ACHN (cell line): ENCODE results near the gene RBM28.
A peak's percentile ranks its signal among the peaks of the same experiment; 100 is the strongest.

Source experiments
- DNase-seq: peaks from one replicate; pipeline ENCODE4 v3.0.0-alpha.2; 2015
- in situ Hi-C: cut with HindIII; loops from 2 replicates; pipeline ENCODE4 v1.10.0; 2017; ENCODE audit warnings: low sequenced_read_pairs, low pct_ligation_motif_present, low pct_unique_long_range_greater_than_20kb

Gene RBM28

DNA sequence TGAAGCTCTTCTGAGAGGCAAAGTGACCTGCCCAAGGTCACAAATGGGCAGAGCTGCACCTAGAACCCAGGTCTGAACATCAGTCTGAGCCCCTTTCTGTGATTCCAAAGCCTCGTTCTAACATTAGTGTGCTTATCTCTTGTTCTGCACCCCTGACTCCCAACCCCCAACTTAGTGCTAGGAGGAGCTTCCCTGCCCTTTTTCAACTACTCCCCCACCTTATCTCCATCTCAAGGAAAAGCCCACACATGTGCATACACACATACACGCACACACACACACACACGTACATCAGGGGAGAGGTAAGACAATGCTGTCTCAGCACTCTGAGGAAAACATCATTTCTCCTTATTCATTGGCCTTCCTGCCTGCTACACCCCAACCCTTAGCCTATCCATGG lies 9.5 kb upstream of the RBM28 start:
- DNase-seq = no peak
- in situ Hi-C loops = no loop called here

- no peak for DNase-seq
- in situ Hi-C loops = no loop called here
These were observed 8.9 kb upstream of the RBM28 start for GRCh38 chr7:128352636-128353035.

- in situ Hi-C loops = no loop called here
- no peak for DNase-seq
These were observed 8.4 kb upstream of the RBM28 start for GRCh38 chr7:128352153-128352537.

DNA sequence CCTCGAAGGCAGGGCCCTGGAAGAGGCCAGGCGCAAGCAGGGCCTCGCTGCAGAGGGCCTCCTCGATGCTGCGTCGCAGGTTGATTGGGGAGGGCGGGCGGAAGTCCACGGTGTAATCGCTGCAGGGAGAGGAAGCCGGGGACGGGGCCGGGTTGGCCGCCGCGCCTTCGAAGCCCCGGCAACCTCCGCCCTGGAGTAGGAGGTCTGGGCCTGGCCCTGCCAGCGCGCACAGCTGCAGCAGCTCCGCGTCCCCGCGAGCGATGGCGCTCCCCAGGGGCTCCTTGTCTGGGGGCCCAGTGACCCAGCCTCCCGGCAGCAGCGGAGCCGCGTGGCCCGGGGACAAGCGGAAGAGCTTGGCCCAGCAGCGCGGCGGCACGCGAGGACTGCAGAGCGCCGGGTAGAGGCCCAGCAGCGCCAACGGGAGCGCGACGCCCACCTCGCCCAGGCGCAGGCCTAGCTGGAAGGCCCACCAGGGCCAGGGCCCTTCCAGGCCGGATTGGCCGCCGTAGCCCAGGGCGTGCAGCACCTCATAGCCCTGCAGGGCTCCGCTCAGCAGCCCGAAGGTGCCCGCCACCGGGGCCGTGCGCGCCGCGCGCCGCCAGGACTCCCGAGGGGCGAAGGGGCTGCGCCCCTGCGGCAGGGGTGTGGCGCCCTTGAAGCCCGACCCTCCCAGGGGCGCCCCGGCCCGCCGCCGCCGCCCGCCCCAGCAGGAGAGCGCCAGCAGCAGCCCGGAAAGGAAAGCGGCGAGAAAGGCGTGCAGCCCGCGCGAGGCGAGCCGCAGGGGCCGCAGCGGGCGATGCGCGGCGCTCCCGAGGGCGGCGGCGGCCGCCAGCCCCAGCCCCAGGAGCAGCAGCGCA lies 7.8 kb upstream of the RBM28 start:
- DNase-seq = no peak
- in situ Hi-C loops = no loop called here

GRCh38 chr7:128350708-128351295 lies 7.1 kb upstream of the RBM28 start:
- in situ Hi-C loops = no loop called here
- no peak for DNase-seq

- in situ Hi-C loops = no loop called here
- DNase-seq = no peak
These were observed 5.7 kb upstream of the RBM28 start for GRCh38 chr7:128349466-128349825.

DNA sequence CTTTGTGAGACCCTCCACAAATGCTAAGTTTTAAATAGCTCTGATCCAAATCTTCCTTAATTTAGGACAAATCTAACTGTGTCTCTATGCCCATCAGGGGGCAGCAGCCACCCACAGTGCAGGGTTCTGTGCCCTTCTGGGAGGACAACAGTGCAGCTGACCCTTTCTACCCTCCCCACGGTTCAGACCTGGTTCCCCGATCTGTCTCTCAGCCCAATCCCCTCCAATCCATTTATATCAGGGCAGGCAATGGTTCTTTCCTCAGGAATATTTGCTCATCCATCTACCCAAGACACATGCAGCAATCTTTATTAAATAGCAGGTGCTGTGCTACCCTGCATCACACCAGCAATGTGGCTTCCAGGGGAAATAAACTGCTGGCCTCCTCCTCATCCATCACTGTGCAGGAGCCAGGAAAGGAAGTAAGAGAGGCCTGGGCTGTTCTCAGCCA lies 4.0 kb upstream of the RBM28 start:
- peak; percentile 69 for DNase-seq

GRCh38 chr7:128344431-128344774 lies 695 bp upstream of the RBM28 start:
- in situ Hi-C loops = no loop called here
- DNase-seq = no peak

More for the DNA sequence above, 4.0 kb upstream of the RBM28 start:
- in situ Hi-C loops = no loop called here

DNA sequence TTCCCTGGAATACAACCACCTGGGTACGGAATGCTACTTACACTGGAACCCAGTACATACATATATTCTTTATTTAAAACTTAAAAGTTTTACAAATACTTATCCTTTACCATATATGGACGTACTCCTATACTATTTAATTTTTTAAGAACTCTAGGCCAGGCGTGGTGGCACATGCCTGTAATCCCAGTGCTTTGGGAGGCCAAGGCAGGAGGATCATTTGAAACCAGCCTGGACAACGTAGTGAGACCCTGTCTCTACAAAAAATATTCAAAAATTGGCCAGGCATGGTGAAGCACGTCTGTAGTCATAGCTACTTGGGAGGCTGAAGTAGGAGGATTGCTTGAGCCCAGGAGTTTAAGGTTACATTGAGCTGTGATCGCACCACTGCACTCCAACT lies 2.0 kb downstream of the RBM28 start:
- DNase-seq = no peak
- in situ Hi-C loops = no loop called here

DNA sequence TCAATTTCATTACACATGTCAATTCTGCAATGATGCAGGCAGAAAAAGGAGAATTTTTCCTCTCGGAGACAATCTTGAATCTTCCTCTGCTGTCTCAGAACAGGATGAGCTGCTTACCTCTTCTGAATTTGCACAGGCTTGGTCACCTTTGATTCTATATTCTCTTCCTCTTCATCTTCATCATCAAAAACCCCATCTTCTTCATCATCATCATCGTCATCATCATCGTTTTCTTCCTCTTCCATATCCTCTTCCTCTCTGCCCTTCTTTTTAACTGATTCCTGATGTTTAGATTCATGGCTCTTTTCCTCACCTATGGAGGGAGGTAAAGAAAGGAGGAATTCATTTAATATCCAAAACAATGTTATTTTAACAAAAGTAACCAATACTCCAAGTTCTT lies 8.0 kb downstream of the RBM28 start:
- in situ Hi-C loops = no loop called here
- no peak for DNase-seq

DNA sequence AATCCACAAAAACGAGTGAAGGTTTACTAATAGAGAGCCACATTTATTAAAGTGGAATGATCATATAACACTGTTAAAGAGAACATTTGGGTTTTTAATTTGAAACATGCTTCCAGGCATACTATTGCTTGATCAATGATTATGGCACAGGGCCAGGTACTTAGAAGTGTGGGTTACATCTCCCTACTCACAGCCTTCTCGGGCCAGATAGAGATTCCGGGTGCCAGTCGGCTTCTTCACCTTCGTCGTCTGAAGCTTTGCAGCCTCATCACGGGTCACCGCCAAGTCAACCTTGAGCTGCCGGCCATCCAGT lies 19.4 kb downstream of the RBM28 start:
- no peak for DNase-seq
- in situ Hi-C loops = no loop called here

- DNase-seq = no peak
- in situ Hi-C loops = no loop called here
These were observed 20.0 kb downstream of the RBM28 start for GRCh38 chr7:128323459-128324367.

GRCh38 chr7:128323040-128323439 lies 20.7 kb downstream of the RBM28 start:
- in situ Hi-C loops = no loop called here
- DNase-seq = no peak

DNA sequence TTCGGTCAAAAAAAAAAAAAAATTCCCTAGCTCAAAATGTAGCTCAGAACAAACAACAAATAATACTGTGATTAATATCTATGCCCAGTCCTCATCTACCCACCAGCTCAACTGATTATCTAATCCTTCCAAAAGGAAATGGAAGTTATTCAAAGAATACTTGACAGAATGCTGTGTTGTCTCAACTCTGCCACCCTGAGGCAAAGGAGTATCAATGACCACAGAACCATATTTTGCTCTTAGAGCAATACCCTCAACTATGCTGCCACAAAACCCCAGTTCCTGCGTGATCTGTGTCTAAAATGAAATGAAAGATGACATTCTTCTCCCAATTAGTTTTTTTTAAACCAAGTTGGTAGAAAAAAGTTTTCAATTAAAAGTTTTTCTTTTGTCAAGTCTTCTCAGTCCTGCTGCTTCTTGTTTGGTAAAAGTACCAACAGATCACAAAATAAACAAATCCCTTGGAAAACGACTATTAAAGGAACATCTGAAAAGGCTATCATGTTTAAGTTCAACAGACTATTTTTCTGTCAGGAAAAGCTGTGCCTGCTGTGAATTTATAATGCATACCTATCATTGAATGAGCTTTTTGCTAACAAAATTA lies 21.6 kb downstream of the RBM28 start:
- in situ Hi-C loops = no loop called here
- peak; percentile 54 for DNase-seq

- in situ Hi-C loops = no loop called here
- no peak for DNase-seq
These were observed 22.7 kb downstream of the RBM28 start for GRCh38 chr7:128321044-128321422.

DNA sequence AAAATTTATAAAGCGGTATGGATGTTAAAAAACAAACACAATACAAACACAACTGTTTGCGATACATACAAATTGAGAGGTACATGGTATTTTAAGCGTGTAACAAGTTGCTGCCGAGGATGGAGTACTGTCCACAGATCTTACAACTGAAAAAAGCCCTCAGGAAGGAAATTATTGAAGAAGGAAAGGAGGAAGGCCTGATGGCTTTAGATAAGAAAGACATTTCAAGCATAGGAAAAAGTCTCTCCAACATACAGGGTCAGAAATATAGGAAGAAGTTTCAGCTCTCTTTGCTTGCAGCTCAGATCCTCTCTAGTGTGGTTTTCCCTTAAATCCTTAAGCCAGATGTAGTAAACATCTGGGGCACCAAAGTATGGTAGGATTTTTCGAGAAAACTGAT lies 25.0 kb downstream of the RBM28 start:
- in situ Hi-C loops = no loop called here
- DNase-seq = no peak

GRCh38 chr7:128311013-128311412 lies 32.7 kb downstream of the RBM28 start:
- in situ Hi-C loops = no loop called here
- no peak for DNase-seq

- in situ Hi-C loops = no loop called here
- DNase-seq = no peak
These were observed 33.2 kb downstream of the RBM28 start for GRCh38 chr7:128310499-128310898.

DNA sequence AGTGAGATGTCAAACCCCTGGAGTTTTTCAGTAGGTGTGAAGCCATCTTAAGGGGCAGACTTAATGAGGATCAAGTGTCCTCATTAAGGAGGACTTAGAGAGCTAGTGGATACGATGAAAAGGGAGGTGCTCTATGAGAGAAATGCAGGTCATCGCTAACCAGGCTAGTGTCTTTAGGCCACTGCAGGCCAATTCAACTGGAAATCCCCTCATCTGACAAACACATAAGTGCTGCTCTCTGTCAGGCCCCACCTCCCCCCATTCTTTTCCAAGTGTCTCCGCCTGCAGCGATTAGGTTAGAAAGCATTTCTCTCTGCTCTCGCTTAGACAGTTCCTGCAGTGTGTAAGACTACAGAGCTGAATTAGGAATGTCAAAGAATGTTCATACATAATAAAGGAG lies 33.7 kb downstream of the RBM28 start:
- DNase-seq = no peak
- in situ Hi-C loops = no loop called here
